Mesenteric fat pad (tissue), 1 donor: ENCODE results near the gene MTA3. TPM values are rescaled to one million over a fixed set of nuclear protein-coding genes. Genes with fewer than 3 reads are reported as not detected.
A peak's percentile ranks its signal among the peaks of the same experiment; 100 is the strongest.
"Not testable (repeated sequence)": the region's sequence is repeated elsewhere in the genome, so short reads cannot be mapped to it uniquely, and the experiment has no call there.

Source experiments
- DNase-seq: peaks from one replicate; pipeline ENCODE4 v3.0.0-alpha.2; 2020; ENCODE audit warnings: low spot score
- total RNA-seq: library from RNA; stranded (reverse); fragmentation: NEBNext Ultra II Directional; extraction: Animal tissue kit (Norgen Biotek cat#: 25700); gene quantifications from one replicate; pipeline ENCODE4 v1.2.1, GENCODE V29; 2021
- donor health status: DM: yes; HTN: yes; CAD: no.

The MTA3 gene
- total RNA-seq, 1 donor from 2014 or later, result 35.2 TPM

GRCh38 chr2:42566837-42567321, 1.6 kb upstream of the MTA3 start:
- DNase-seq, result no peak

GRCh38 chr2:42567364-42567763, 1.1 kb upstream of the MTA3 start:
- no peak for DNase-seq

GRCh38 chr2:42567806-42568400, 529 bp upstream of the MTA3 start:
- no peak for DNase-seq

GRCh38 chr2:42569116-42569711, 782 bp downstream of the MTA3 start:
- no peak for DNase-seq

- no peak for DNase-seq
Measured at GRCh38 chr2:42569883-42570282, 1.5 kb downstream of the MTA3 start.

GRCh38 chr2:42572297-42573081, 4.1 kb downstream of the MTA3 start:
- peak; percentile 30 for DNase-seq

- DNase-seq, result peak; percentile 11
Measured at GRCh38 chr2:42573256-42573655, 4.8 kb downstream of the MTA3 start.

- no peak for DNase-seq
Measured at GRCh38 chr2:42575458-42576064, 7.1 kb downstream of the MTA3 start.

- DNase-seq, result no peak
Measured at GRCh38 chr2:42578621-42579020, 10.2 kb downstream of the MTA3 start.

GRCh38 chr2:42581257-42581656, 12.8 kb downstream of the MTA3 start:
- DNase-seq, result peak; percentile 12

GRCh38 chr2:42584628-42585027, 16.2 kb downstream of the MTA3 start:
- not testable (repeated sequence) for DNase-seq

- no peak for DNase-seq
Measured at GRCh38 chr2:42585779-42586178, 17.3 kb downstream of the MTA3 start.

GRCh38 chr2:42587526-42588117, 19.2 kb downstream of the MTA3 start:
- no peak for DNase-seq

- DNase-seq, result no peak
Measured at GRCh38 chr2:42588121-42588520, 19.7 kb downstream of the MTA3 start.

- DNase-seq, result no peak
Measured at GRCh38 chr2:42590176-42590575, 21.7 kb downstream of the MTA3 start.

GRCh38 chr2:42593282-42593681, 24.9 kb downstream of the MTA3 start:
- DNase-seq, result no peak

GRCh38 chr2:42598656-42599055, 30.2 kb downstream of the MTA3 start:
- no peak for DNase-seq

- DNase-seq, result no peak
Measured at GRCh38 chr2:42601076-42601475, 32.6 kb downstream of the MTA3 start.

GRCh38 chr2:42602218-42602875, 33.9 kb downstream of the MTA3 start:
- DNase-seq, result no peak

- no peak for DNase-seq
Measured at GRCh38 chr2:42602876-42603219, 34.4 kb downstream of the MTA3 start.

- not testable (repeated sequence) for DNase-seq
Measured at GRCh38 chr2:42604341-42604867, 36.0 kb downstream of the MTA3 start.
